IMR-90 (cell line): Measurements from ENCODE around the gene AMBRA1. TPM values are rescaled to one million over a fixed set of nuclear protein-coding genes. Genes with fewer than 3 reads are reported as not detected.

Experiments used
- ATAC-seq: fragments of 200-7000 bp; cut with Tn5 transposase; 2 replicates; pipeline ENCODE4 v1.9.1; 2020; ENCODE audit warnings: low read depth, mild to moderate bottlenecking, moderate library complexity
- BruUV-seq: library from RNA; stranded (reverse); fragments of 400-500 nt; replicated peaks from 2 replicates; lab custom pipeline; 2021; lab: Mats Ljungman, UMichigan
- CTCF ChIA-PET: fragments of 300-600 bp; formaldehyde crosslinking; extraction: SDS; loops from one replicate; lab custom pipeline; 2021; ENCODE audit warnings: antibody characterized with exemption; lab: Yijun Ruan, JAX
- POLR2A ChIA-PET: fragments of 300-600 bp; sonication (Branson Sonifier 250); formaldehyde crosslinking; loops from one replicate; lab custom pipeline; 2022; ENCODE audit warnings: antibody characterized with exemption; ENCODE audit not compliant: unreplicated experiment; lab: Charles Lee
- DNase-seq: peaks from one replicate; pipeline ENCODE4 v3.0.0; 2013
- H2AFZ ChIP-seq: replicated peaks from 2 replicates; pipeline ENCODE3; 2013; ENCODE audit warnings: low read length, mild to moderate bottlenecking; ENCODE audit not compliant: poor library complexity
- H2AK5ac ChIP-seq: 2 replicates; pipeline ENCODE4 v1.6.1; 2013; ENCODE audit warnings: low read depth, low read length, inconsistent platforms
- H2AK9ac ChIP-seq: replicated peaks from 2 replicates; pipeline ENCODE3; 2013; ENCODE audit warnings: mild to moderate bottlenecking, low read depth, low read length, moderate library complexity; ENCODE audit not compliant: poor library complexity
- H2BK120ac ChIP-seq: 2 replicates; pipeline ENCODE4 v1.6.1; 2013; ENCODE audit warnings: low read depth, low read length, inconsistent platforms
- H2BK15ac ChIP-seq: 3 replicates; pipeline ENCODE4 v1.6.1; 2013; ENCODE audit warnings: low read depth, low read length, inconsistent platforms
- H2BK20ac ChIP-seq: 2 replicates; pipeline ENCODE4 v1.6.1; 2013; ENCODE audit warnings: low read depth, mild to moderate bottlenecking, inconsistent platforms, low read length, moderate library complexity
- H2BK5ac ChIP-seq: 2 replicates; pipeline ENCODE4 v1.6.1; 2013; ENCODE audit warnings: mild to moderate bottlenecking, low read depth, low read length, inconsistent platforms; ENCODE audit not compliant: poor library complexity, severe bottlenecking
- H3K14ac ChIP-seq: replicated peaks from 2 replicates; pipeline ENCODE4 v1.6.1; 2013; ENCODE audit warnings: low read depth, low read length, inconsistent platforms
- H3K18ac ChIP-seq: 2 replicates; pipeline ENCODE4 v1.6.1; 2013; ENCODE audit warnings: low read depth, low read length, control low read depth
- H3K23ac ChIP-seq: 2 replicates; pipeline ENCODE4 v1.6.1; 2013; ENCODE audit warnings: low read depth, low read length, inconsistent platforms
- H3K27ac ChIP-seq: 2 replicates; pipeline ENCODE4 v1.5.1; 2013; ENCODE audit warnings: mild to moderate bottlenecking, control low read depth, low read length; ENCODE audit not compliant: insufficient read depth
- H3K27me3 ChIP-seq: 2 replicates; pipeline ENCODE4 v1.6.1; 2013; ENCODE audit warnings: low read length; ENCODE audit not compliant: control insufficient read depth, insufficient read depth
- H3K36me3 ChIP-seq: 2 replicates; pipeline ENCODE4 v1.6.1; 2013; ENCODE audit warnings: low read length, mixed read lengths; ENCODE audit not compliant: control insufficient read depth, insufficient read depth
- H3K4ac ChIP-seq: 2 replicates; pipeline ENCODE4 v1.6.1; 2013; ENCODE audit warnings: low read depth, low read length, inconsistent platforms
- H3K4me1 ChIP-seq: 2 replicates; pipeline ENCODE4 v1.6.1; 2013; ENCODE audit warnings: low read length, mixed read lengths; ENCODE audit not compliant: control insufficient read depth, insufficient read depth
- H3K4me2 ChIP-seq: 2 replicates; pipeline ENCODE4 v1.6.1; 2013; ENCODE audit warnings: low read depth, mild to moderate bottlenecking, control low read depth, low read length, moderate library complexity
- H3K4me3 ChIP-seq: 2 replicates; pipeline ENCODE4 v1.5.1; 2013; ENCODE audit warnings: low read depth, mild to moderate bottlenecking, control low read depth, low read length, moderate library complexity; ENCODE audit not compliant: insufficient read depth
- H3K56ac ChIP-seq: 2 replicates; pipeline ENCODE4 v1.6.1; 2013; ENCODE audit warnings: low read length, inconsistent platforms; ENCODE audit not compliant: insufficient read depth; ENCODE audit errors: extremely low read depth
- H3K79me1 ChIP-seq, 2 experiments: 2 replicates each; pipeline ENCODE4 v1.6.1; 2013; ENCODE audit warnings: low read length in 2 of 2, inconsistent platforms in 1 of 2, low read depth in 1 of 2
- H3K9ac ChIP-seq: 2 replicates; pipeline ENCODE4 v1.6.1; 2013; ENCODE audit warnings: low read depth, low read length, control low read depth
- H3K9me1 ChIP-seq: 2 replicates; pipeline ENCODE4 v1.6.1; 2013; ENCODE audit warnings: low read length, inconsistent platforms; ENCODE audit not compliant: insufficient read depth
- H3K9me3 ChIP-seq: 2 replicates; pipeline ENCODE4 v1.6.1; 2013; ENCODE audit warnings: low read length; ENCODE audit not compliant: control insufficient read depth, insufficient read depth
- H4K20me1 ChIP-seq: 2 replicates; pipeline ENCODE4 v1.6.1; 2013; ENCODE audit warnings: low read length, inconsistent platforms; ENCODE audit not compliant: insufficient read depth
- H4K5ac ChIP-seq: 2 replicates; pipeline ENCODE4 v1.6.1; 2013; ENCODE audit warnings: mild to moderate bottlenecking, low read depth, low read length, control low read depth
- H4K8ac ChIP-seq, 2 experiments: 2 replicates each; pipeline ENCODE4 v1.6.1; 2013; ENCODE audit warnings: low read depth in 2 of 2, low read length in 2 of 2, control low read depth in 1 of 2, inconsistent platforms in 1 of 2
- H4K91ac ChIP-seq: 2 replicates; pipeline ENCODE4 v1.6.1; 2013; ENCODE audit warnings: low read depth, low read length, inconsistent platforms; ENCODE audit not compliant: insufficient read depth
- MAFK ChIP-seq: IDR thresholded peaks from 2 replicates; pipeline ENCODE4 v1.6.1; 2012; ENCODE audit warnings: low read depth, low read length, improper control_type of control experiment
- USF2 ChIP-seq: fragments of 150-350 bp; IDR thresholded peaks from 2 replicates; pipeline ENCODE4 v1.6.1; 2017; ENCODE audit warnings: mild to moderate bottlenecking, antibody characterized with exemption, low read length, low read depth
- WGBS, 2 experiments: methylation state at CpG; one replicate each; pipeline versions ENCODE4 v1.1.5 to v1.1.7; 2013; ENCODE audit warnings: missing lambda C conversion rate in 2 of 2; ENCODE audit not compliant: insufficient read length in 1 of 2; ENCODE audit errors: extremely low coverage in 2 of 2; 5-methylcytosine and 5-hydroxymethylcytosine counted together
- dilution Hi-C: fragments of 300-500 bp; cut with HindIII; formaldehyde crosslinking; loops from one replicate; pipeline ENCODE4 v1.14.3; 2018; ENCODE audit warnings: low sequenced_read_pairs; ENCODE audit not compliant: unreplicated experiment
- in situ Hi-C: fragments of 300-500 bp; cut with MboI; formaldehyde crosslinking; loops from 3 replicates; pipeline ENCODE4 v1.14.3; 2019; ENCODE audit warnings: low sequenced_read_pairs, inconsistent platforms, mixed read lengths
- intact Hi-C: fragments of 100-400 bp; cut with micrococcal nuclease; formaldehyde crosslinking; loops from 2 replicates; pipeline ENCODE4 v1.10.0; 2022
- polyA plus RNA-seq, 3 experiments: library from polyadenylated mRNA; depleted of rRNA; stranded (reverse); fragments of >200 nt; gene quantifications; 2 replicates each; pipeline ENCODE4 v1.2.3, GENCODE V29; 2012; ENCODE audit warnings: low replicate concordance in 1 of 3
- total RNA-seq: library from RNA; depleted of rRNA; stranded (reverse); fragments of >200 nt; gene quantifications from 2 replicates; pipeline ENCODE4 v1.2.3, GENCODE V29; 2012

Gene AMBRA1
- total and polyA plus RNA-seq, 2 of the 4 experiments (the other 2 are of a cell fraction), result 9.4 to 18.3 TPM

GRCh38 chr11:46427364-46427763 lies 166.5 kb downstream of the AMBRA1 start:
- Histone ChIP-seq H4K5ac (no peak overlapping the region), H2AK5ac (no peak overlapping the region), H3K4ac (no peak overlapping the region), H3K9ac (no peak overlapping the region), H3K56ac (no peak overlapping the region), H4K20me1 (no peaks in the 10 kb centered on the region), H2BK5ac (no peak overlapping the region), H3K4me3 (no peak overlapping the region), H3K23ac (no peak overlapping the region), H3K4me2 (no peak overlapping the region), H3K4me1 (no peaks in the 10 kb centered on the region), H4K91ac (no peak overlapping the region), H2AK9ac (no peak overlapping the region), H3K79me1 (0 out of 4 replicates have a peak, but pooled peaks cover 0 to 7% of the 10 kb centered on the region in 2 experiments), H3K18ac (no peak overlapping the region), H2BK120ac (no peak overlapping the region), H3K14ac (no peak overlapping the region), H3K27me3 (no peaks in the 10 kb centered on the region), H3K27ac (no peak overlapping the region), H3K9me3 (no peaks in the 10 kb centered on the region), H4K8ac (no peak overlapping the region), H2AFZ (no peak overlapping the region), H2BK15ac (no peak overlapping the region), H3K36me3 (peaks cover 15% of the 10 kb centered on the region), H3K9me1 (0 out of 2 replicates have a peak, but pooled peaks cover 3% of the 10 kb centered on the region), H2BK20ac (no peak overlapping the region)
- TF ChIP-seq USF2 (no peak), MAFK (peak; percentile 70)
- dilution Hi-C loops, result no loop called here
- DNase-seq (peak; percentile 11), ATAC-seq (no peak)
- BruUV-seq, result no TSS peak
- POLR2A ChIA-PET, result no interaction called here
- WGBS, 2 experiments, result 92% methylated on average over 2 of the region's 9 CpGs; no CpG with 5 or more reads in 1 of the 2 experiments
- CTCF ChIA-PET, result no interaction called here
- intact Hi-C loops, result no loop called here
- in situ Hi-C loops, result no loop called here
